Upper lobe of left lung (tissue), 4 donors: ENCODE results near the gene SAP30BP.

Experiments
- EP300 ChIP-seq, 4 donors: sonication (generic); formaldehyde crosslinking; IDR thresholded peaks; one replicate each; pipeline ENCODE4 v1.5.1; 2017; ENCODE audit warnings: antibody characterized with exemption in 4 of 4, control low read depth in 2 of 4
- POLR2A ChIP-seq, 4 donors: fragments of 450-650 bp; IDR thresholded peaks; one replicate each; pipeline ENCODE4 v1.5.1; 2016 to 2017; ENCODE audit warnings: antibody characterized with exemption in 4 of 4, mild to moderate bottlenecking in 2 of 4
- POLR2AphosphoS5 ChIP-seq, 2 donors: sonication (generic); formaldehyde crosslinking; IDR thresholded peaks; one replicate each; pipeline ENCODE4 v1.5.1; 2017; ENCODE audit warnings: antibody characterized with exemption in 2 of 2
- TF ChIP-seq, protein P1 (sequence below), 6 experiments: fragments of 450-650 bp in 4 of 6; fragments of 200-600 bp in 2 of 6; sonication (generic) in 2 of 6; IDR thresholded peaks; one replicate each; pipeline ENCODE4 v1.5.1; 2016 to 2019; ENCODE audit warnings: antibody characterized with exemption in 6 of 6

DNA sequence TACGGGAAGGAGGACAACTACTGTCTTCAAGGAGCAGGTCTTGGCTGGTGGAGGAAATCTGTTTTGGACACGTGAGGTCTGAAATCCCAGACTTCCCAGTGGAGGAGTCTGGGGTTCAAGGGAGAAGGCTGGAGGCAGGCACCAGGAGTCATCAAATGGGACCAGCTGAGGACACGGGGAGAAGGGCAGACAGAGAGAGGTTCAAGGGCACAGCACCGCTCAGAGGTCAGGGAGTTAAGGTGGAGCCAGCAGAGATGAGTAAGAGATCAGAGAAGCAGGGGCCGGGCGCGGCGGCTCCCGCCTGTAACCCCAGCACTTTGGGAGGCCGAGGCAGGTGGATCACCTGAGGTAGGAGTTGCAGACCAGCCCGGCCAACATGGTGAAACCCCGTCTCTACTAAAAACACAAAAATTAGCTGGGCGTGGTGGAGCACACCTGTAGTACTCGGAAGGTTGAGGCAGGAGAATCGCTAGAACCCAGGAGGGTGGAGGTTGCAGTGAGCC, 44.3 kb upstream of the SAP30BP start:
- TF ChIP-seq, protein P1, sequence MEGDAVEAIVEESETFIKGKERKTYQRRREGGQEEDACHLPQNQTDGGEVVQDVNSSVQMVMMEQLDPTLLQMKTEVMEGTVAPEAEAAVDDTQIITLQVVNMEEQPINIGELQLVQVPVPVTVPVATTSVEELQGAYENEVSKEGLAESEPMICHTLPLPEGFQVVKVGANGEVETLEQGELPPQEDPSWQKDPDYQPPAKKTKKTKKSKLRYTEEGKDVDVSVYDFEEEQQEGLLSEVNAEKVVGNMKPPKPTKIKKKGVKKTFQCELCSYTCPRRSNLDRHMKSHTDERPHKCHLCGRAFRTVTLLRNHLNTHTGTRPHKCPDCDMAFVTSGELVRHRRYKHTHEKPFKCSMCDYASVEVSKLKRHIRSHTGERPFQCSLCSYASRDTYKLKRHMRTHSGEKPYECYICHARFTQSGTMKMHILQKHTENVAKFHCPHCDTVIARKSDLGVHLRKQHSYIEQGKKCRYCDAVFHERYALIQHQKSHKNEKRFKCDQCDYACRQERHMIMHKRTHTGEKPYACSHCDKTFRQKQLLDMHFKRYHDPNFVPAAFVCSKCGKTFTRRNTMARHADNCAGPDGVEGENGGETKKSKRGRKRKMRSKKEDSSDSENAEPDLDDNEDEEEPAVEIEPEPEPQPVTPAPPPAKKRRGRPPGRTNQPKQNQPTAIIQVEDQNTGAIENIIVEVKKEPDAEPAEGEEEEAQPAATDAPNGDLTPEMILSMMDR (IDR thresholded peaks at IDR 0.05), result no peak
- TF ChIP-seq EP300 (IDR thresholded peaks at IDR 0.05) (no peak), POLR2A (IDR thresholded peaks at IDR 0.05) (no peak), POLR2AphosphoS5 (IDR thresholded peaks at IDR 0.05) (no peak)
